Renal pelvis (tissue), 4 donors: ENCODE measurements around the gene CIAO2B. TPM values are rescaled to one million over a fixed set of nuclear protein-coding genes. Genes with fewer than 3 reads are reported as not detected.
"Not testable (repeated sequence)": the region's sequence is repeated elsewhere in the genome, so short reads cannot be mapped to it uniquely, and the experiment has no call there.

Experiments used
- DNase-seq: peaks from one replicate; pipeline ENCODE4 v3.0.0-alpha.2; 2013
- polyA plus RNA-seq, 3 donors: library from polyadenylated mRNA; unstranded; fragments of 120-200 nt; gene quantifications; one replicate each; pipeline ENCODE4 v1.2.1, GENCODE V29; 2013; ENCODE audit not compliant: insufficient read length in 3 of 3

Gene CIAO2B
- polyA plus RNA-seq, 3 donors: 95.1 to 102 (median 99.3) TPM

DNA sequence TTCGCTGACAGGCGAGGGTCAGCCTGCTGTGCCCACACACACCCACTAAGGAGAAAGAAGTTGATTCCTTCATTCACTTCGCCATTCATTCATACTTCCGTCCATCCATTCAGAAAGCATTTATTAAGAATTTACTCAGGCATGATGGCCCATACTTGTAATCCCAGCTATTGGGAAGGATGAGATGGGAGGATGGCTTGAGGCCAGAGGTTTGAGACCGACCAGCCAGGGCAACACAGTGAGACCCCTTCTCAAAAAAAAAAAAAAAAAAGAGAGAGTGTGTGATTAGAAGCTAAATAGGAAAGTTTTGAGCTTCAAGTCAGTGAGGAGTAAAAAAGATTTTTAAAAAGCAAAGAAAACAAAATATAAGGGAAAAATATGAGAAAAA is 9.8 kb upstream of the CIAO2B start:
- no peak for DNase-seq

DNA sequence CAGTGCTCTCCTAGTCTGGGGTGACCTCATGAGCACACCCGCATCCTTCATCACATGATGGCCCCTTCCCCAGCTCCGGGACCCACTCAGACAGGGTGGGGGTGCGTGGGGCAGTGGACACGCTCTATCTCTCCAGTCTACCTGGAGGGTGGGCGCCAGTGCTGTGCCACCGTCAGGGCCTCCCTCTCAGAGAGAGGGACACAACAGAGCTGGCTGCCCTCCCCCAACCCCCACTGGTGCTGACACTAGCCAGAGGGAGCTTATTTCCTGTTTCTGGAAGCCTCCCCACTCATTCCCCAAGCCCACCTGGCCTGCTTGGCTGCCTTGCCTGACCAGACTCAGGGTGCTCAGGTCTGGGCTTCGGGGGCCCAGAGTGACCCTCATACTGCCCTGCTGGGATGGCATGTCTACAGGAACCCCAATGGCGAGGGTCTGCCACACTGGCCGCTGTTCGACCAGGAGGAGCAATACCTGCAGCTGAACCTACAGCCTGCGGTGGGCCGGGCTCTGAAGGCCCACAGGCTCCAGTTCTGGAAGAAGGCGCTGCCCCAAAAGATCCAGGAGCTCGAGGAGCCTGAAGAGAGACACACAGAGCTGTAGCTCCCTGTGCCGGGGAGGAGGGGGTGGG is 9.3 kb upstream of the CIAO2B start:
- DNase-seq: no peak

DNA sequence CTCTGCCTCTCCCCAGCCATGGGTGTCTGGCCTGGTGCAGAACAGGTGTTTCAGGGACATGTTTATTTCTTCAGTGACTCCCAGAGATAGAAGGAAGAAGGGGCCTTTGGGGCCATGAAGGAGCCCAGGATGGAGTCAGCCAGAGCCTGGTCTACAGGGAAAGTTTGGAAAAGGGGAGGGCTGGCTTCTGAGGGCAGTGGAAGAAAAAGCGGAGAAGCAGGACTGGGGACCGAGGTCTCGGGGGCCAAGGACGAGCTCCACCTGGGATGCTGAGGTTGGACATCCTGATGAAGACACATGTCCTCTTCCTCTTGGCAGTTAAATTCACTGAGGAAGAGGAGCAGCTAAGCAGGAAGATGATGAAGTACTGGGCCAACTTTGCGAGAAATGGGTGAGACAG is 8.8 kb upstream of the CIAO2B start:
- no peak for DNase-seq

DNA sequence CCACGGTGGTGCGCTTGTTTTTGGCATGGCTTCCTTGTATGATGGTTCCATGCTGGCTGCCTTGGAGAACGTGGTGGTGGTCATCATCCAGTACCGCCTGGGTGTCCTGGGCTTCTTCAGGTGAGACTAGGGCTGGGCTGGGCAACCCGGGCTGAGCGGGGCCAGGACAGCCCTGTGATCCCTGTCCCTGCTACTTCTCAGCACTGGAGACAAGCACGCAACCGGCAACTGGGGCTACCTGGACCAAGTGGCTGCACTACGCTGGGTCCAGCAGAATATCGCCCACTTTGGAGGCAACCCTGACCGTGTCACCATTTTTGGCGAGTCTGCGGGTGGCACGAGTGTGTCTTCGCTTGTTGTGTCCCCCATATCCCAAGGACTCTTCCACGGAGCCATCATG is 6.0 kb upstream of the CIAO2B start:
- no peak for DNase-seq

DNA sequence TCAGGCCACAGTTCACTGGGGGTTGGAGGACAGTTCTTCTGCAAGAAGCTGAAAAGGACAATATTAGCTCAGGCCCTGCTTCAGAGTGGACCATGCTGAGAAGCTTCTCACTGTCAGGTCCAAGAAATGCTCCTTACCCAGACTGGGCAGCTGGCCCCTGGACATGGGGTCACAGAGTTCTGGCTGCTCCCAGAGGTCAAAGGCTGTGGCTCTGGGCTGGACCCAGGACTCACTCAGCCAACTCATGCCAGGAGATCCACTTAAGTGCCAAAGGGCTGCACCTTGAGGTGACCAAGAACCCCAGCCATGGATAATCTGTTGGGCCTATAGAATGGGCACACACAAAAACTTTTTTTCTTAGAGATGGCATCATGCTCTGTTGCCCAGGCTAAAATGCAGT is 5.2 kb upstream of the CIAO2B start:
- no peak for DNase-seq

DNA sequence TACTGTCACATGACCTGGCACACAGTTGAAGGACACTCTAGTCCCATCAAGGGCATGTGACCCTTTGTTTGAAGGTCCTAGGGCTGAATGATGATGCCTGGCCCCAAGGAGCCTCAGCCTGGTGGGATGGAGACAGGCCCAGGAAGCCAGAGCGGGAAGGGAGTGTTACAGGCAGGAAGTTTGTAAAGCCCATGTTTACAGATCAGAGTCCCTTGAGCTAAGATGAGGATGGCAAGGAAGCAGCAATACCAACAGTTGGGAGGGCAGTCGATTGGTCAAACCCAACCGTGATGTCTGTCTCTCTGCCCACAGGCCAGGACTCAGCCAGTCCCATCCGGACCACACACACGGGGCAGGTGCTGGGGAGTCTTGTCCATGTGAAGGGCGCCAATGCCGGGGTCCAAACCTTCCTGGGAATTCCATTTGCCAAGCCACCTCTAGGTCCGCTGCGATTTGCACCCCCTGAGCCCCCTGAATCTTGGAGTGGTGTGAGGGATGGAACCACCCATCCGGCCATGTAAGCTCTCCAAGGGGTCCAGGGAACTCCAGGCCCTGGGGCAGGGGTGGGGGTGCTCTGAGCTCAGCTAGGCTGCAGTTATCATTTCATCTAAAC is 3.6 kb upstream of the CIAO2B start:
- no peak for DNase-seq

DNA sequence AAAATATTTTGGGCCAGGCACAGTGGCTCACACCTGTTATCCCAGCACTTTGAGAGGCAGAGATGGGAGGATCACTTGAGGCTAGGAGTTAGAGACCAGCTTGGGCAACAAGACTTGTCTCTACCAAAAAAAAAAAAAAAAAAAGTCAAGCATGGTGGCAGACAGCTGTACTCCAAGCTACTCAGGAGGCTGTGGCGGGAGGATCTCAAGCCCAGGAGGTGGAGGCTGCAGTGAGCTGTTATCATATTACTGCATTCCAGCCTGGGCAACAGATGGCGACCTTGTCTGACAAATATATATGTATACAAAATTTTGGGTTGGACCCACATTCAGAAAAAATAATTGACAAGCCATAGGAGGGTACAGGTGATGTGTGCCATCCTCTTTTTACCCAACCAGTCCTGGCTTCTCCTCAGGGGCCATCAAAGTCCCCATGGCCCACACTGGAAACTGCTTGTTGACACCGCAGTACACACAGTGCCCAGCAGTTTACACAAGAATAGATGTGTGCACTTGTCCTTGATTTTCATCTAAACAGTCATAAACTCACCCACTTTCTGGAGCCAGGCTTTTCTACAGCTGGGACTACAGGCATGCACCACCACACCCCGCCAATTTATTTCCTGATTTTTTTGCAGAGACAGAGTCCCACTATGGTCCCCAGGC is 2.8 kb upstream of the CIAO2B start:
- no peak for DNase-seq

DNA sequence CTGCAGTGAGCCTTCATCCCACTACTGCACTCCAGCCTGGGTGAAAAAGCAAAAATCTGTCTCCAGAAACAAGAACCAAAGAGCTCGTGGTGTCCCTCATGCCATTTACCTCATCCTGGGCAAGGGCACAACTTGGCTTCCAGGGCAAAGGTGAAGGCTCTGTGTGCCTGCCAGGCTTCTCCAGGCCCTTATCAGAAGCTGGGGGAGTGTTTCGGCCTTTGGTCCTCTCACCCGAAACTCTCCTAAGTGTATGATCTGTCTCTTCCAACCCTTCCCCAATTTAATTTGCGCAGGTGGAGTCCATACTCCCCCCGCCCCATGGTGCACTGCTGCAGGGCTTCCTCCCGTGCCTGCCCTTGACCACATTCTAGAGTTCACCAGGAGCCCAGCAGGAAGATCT is 2.3 kb upstream of the CIAO2B start:
- DNase-seq: no peak

DNA sequence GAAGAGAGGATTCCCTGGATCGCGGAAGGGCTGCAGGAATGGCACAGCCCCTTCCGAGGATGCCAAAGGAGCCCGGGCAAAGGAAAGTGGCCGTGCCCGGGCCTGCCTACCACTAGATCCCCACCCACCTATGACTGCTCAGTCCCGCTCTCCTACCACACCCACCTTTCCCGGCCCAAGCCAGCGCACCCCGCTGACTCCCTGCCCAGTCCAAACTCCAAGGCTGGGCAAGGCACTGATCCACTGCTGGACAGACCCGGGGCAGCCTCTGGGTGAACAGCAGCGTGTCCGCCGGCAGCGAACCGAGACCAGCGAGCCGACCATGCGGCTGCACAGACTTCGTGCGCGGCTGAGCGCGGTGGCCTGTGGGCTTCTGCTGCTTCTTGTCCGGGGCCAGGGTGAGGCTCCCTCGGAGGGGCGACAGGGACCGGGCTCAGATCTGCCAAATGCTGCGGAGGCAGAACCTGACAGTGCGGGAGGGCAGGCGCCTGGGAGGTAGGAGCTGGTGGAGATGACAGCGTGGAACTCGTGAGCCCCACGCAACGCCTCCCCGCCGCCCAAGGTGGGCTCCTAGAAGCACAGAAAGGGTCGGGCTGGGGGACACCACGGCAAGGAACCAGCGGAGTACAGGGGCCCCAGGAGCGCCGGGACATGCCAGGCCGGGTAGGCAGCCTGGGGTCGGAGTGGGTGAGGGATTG is 1.3 kb upstream of the CIAO2B start, which contains the start of gene CES2:
Gene CES2, plus strand, starts transcription at position 203 of the 698 bp plus-strand sequence. Its CDS starts 120 bp downstream, at position 323.
- DNase-seq: no peak

DNA sequence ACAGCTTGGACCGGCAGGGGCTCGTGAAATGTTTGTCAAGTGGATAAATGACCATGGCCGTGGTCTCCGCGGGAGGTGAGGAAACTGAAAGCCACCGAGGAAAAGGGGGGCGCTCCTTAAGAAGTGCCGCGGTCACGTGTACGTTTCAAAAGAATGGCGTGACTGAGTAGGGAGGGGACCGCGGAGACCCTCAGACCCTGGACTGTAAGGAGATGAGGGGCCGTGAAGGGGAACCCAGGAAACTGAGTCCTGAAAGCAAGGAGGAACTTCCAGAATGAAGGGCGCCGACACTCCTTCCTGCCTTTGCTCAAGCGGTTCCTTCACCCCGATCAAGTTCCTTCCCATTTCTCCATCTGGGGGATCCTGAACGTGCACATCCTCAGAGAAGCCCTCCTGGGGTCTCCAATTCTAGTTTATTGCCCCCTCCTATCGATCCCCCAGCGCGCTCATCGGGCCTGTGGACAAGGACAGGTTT is 674 bp upstream of the CIAO2B start:
- not testable (repeated sequence) for DNase-seq

DNA sequence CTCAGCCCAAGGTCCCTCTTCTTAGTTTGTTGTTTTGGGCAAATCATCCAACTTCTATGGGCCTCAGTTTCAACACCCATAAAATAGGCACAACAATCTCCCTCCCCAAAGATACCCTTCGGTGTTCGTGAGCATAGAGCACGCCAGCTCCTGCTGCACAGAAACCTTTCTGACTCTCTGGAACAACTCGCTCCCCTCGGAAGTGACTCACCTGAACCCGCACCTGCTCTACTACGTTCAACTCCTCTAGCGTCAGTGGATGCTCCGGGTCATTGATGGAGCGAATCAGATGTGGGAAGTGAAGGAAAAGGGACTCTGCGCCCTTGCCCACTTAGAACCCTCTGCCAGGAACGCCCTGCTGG is 445 bp downstream of the CIAO2B start:
- DNase-seq: no peak

DNA sequence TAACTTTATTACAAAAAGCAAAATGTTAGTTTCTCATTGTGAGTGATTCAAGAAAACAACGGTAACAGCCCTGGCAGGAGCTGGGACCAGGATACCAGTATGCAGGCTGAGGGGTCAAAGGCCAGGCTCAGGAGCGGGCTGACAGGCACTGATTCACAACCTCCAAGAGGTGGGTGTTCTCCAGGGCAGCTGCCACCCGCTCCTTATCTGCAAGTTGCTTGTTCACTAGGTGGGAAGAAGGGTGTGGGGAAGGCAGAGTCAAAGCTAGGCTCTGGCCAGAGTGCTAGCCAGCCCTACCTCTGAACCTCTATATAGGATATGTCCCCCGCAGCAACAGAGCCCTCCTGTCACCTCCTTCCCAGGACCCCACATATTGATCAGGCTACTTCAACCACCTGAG is 2.1 kb downstream of the CIAO2B start:
- DNase-seq: no peak

DNA sequence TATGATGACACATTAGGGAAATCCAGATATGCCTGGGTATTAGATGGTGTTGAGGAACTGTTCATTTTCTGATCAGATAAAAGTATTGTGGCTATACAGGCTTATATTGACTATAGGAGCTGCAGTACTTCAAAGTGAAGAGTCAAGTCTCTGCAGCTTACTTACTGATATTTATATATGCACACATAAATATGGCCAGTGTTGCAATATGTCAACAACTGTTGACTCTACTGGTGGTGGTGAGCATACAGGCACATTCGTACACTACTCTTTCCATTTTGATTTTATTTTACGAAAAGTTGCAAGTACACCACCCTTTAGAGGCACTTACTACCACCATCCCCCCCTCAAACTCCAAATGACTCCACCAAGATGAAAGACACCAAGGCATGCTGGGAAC is 2.5 kb downstream of the CIAO2B start:
- DNase-seq: no peak

DNA sequence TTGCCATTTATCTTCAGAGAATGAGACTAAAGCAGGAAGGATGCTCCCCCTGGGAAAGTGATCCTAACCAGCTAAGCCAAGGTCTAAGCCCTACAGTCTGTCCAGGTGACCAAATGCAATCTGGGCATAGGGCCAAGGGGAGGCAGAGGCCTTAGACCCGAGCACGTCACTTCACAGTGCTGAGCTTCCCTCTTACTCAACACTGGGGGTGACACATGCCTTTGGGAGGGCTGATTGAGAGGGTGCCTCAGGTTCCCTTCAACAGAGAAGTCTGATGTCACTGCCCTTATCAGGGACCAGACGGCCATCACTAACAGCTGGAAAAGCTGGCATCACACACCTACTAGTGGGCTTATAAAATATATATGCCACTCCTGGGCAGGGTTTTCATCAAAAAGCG is 4.0 kb downstream of the CIAO2B start:
- no peak for DNase-seq

DNA sequence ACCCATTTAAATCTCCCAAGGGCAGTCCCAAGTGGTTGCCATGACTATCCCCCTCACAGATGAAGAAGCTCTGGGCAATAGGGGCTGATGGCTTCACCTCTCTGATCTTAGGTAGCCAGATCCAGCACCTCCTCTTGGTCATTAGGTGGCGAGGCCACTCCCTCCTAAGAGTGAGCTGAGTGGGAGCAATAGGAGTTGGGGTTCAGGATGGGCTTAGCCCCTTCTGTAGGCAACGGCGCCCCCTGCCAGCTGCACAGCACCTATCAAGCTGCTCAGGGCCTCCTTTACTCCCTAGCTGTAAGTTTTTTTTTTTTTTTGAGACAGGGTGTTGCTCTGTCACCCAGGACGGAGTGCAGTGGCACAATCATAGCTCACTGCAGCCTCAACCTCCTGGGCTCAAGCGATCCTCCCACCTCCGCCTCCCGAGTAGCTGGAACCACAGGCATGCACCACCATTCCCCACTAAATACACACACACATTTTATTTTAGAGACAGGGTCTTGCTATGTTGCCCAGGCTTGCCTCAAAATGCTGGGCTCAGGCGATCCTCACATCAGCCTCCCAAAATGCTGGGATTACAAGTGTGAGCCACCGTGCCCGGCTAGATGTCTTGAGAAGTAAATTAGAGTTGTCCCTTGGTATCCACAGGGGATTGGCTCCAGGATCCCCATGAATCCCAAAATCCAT is 5.4 kb downstream of the CIAO2B start:
- DNase-seq: no peak

DNA sequence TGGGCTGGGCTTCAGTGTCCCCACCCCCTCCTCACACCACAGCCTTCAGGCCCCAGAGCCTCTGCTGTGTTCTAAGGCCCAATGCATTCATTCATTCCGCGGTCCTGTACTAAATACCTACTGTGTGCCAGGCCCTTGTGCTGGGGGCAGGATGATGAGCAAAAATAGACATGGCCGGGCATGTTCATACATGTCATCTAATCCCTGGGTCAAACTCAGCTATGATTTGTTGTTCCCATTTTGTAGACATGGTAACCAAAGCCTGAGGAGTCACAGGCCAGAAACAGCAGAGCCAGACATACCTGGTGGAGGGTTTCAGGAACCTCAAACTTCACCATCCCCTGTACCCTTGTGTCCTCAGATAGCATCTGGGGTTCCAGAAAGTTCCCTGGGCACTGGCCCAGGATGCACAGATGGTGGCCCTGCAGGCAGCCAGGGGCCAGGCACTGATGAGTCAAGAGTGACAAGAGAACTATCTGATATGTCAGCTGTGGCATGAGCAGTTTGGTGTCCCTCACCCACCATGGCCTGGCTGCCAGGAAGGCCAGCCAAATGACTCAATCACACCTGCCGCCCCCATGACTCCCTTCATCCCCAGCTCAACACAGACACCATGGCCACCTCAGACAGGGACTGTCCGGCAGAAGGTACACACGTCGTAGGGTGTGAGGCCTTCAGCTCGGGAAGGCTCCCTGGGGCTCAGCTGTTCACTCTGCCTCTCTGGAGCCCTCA is 6.1 kb downstream of the CIAO2B start:
- DNase-seq: no peak

DNA sequence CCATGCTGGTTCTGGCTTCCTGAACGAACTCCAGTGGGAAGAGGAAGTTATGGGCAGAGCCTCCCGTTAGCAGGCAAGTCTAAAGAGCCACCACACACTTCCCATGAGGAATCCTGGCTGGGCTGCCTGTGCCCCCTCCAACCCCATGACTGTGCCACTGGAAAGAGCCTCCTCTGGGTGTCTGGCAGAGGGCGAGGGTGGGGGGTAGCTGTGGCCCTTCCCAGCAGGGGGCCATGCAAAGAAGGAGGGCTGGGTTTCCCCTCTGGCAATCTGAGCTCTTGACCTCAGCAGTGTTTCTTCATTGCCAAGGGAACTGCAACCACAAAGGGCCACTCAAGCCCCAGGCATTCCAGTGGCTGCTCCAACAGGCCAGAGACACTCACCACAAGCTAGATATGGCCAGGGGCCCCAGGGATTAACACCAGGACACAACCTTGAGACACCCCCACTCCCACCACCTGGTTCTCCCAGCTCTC is 7.2 kb downstream of the CIAO2B start:
- DNase-seq: no peak

DNA sequence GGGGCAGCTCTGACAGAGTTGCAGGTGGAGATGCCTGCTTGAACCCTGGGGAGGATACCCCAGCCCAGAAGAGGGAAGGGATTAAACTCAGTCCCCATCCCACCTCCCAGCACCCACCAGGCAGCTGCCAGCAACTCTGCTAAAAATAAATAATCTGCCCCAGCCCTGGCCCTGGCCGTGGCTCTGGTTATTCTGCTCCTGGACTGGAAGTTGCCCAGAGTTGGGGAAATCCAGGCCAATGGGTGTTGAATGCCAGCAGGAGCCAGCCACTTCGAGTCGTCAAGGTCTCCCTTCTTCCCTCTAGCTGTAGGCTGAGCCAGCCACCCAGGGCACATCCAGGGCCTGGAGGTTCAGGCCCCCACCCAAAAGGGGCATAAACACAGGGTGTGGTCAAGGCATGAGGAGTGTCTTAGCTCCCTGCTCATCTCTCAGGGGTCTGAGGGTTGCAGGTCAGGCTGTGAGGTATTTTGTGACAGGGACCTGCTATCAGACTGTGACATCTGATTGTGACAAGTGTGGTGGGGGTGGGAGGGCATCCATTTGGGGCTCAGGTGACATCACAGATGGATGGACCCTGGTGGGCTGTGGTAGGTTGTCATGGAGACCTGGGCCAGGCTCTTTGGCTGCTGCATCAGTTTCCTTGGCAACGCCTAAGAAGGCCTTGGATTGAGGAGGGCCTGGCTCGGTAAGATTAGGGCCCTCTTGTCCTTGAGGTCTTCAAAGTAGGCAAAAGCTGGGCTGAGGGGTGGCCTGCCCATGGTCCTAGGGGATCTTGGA is 7.8 kb downstream of the CIAO2B start:
- DNase-seq: no peak

DNA sequence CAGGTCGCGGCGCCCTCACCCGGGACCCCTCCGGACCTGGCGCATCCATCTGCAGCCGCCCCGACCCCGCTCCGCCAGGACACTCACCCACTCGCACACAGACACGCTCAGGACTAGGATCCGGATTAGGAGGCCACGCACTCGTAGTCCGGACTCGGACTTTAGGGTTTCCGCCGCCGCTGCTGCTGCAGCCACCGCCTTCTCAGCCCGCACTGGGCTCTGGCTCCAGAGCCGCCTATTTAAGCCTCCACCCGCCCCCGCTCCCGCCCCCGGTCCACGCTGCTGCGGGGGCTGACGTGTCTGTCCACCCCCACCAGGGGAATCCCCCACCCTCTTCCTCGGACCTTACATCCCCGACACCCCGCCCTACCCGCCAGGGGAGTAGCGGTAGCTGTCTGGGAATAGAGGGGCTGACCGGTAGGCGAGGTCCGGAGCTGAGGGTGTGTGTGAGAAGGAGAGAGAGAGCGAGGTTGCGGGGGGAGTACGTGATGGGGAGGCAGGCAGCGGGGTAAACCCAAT is 8.8 kb downstream of the CIAO2B start, which contains the start of gene RRAD:
Gene RRAD, minus strand, starts transcription at position 214 of the 519 bp plus-strand sequence. CDS start 356 bp downstream, outside the sequence.
- DNase-seq: no peak
